Measurements from ENCODE around the gene ITPR2.

GRCh38 chr12:26651566-26652188, 181.3 kb downstream of the ITPR2 start:
- TF ChIP-seq POLR2A (IDR thresholded peaks at IDR 0.05): no peak
- TF ChIP-seq, protein P1, sequence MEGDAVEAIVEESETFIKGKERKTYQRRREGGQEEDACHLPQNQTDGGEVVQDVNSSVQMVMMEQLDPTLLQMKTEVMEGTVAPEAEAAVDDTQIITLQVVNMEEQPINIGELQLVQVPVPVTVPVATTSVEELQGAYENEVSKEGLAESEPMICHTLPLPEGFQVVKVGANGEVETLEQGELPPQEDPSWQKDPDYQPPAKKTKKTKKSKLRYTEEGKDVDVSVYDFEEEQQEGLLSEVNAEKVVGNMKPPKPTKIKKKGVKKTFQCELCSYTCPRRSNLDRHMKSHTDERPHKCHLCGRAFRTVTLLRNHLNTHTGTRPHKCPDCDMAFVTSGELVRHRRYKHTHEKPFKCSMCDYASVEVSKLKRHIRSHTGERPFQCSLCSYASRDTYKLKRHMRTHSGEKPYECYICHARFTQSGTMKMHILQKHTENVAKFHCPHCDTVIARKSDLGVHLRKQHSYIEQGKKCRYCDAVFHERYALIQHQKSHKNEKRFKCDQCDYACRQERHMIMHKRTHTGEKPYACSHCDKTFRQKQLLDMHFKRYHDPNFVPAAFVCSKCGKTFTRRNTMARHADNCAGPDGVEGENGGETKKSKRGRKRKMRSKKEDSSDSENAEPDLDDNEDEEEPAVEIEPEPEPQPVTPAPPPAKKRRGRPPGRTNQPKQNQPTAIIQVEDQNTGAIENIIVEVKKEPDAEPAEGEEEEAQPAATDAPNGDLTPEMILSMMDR (IDR thresholded peaks at IDR 0.05): no peak

All from lower leg skin (tissue), 3 donors.